NCI-H2029 (cell line): ENCODE data around the gene GATA5.
"Not testable (repeated sequence)": the region's sequence is repeated elsewhere in the genome, so short reads cannot be mapped to it uniquely, and the experiment has no call there.

ENCODE experiments used
- DNase-seq: peaks from one replicate; lab custom pipeline; 2025; lab: John Stamatoyannopoulos, UW

Gene GATA5

GRCh38 chr20:62505337-62506045, 29.7 kb upstream of the GATA5 start:
- DNase-seq, result no peak

- DNase-seq, result no peak
Measured at GRCh38 chr20:62504323-62504722, 28.5 kb upstream of the GATA5 start.

GRCh38 chr20:62503401-62504178, 27.8 kb upstream of the GATA5 start:
- DNase-seq, result no peak

- DNase-seq, result no peak
Measured at GRCh38 chr20:62502496-62503095, 26.8 kb upstream of the GATA5 start.

GRCh38 chr20:62501801-62502495, 26.2 kb upstream of the GATA5 start:
- no peak for DNase-seq

- DNase-seq, result peak; percentile 36
Measured at GRCh38 chr20:62500237-62500864, 24.6 kb upstream of the GATA5 start.

GRCh38 chr20:62499758-62500236, 24.0 kb upstream of the GATA5 start:
- DNase-seq, result no peak

GRCh38 chr20:62498874-62499273, 23.1 kb upstream of the GATA5 start:
- DNase-seq, result no peak

GRCh38 chr20:62496568-62497218, 20.9 kb upstream of the GATA5 start:
- no peak for DNase-seq

GRCh38 chr20:62495749-62496567, 20.2 kb upstream of the GATA5 start:
- no peak for DNase-seq

GRCh38 chr20:62494980-62495748, 19.4 kb upstream of the GATA5 start:
- DNase-seq, result no peak

- DNase-seq, result no peak
Measured at GRCh38 chr20:62494537-62494936, 18.7 kb upstream of the GATA5 start.

GRCh38 chr20:62493886-62494285, 18.1 kb upstream of the GATA5 start:
- DNase-seq, result no peak

GRCh38 chr20:62493253-62493885, 17.6 kb upstream of the GATA5 start:
- DNase-seq, result no peak

- DNase-seq, result no peak
Measured at GRCh38 chr20:62492711-62493110, 16.9 kb upstream of the GATA5 start.

GRCh38 chr20:62490783-62491182, 15.0 kb upstream of the GATA5 start:
- not testable (repeated sequence) for DNase-seq

GRCh38 chr20:62489932-62490263, 14.1 kb upstream of the GATA5 start:
- DNase-seq, result no peak

GRCh38 chr20:62489186-62489931, 13.6 kb upstream of the GATA5 start:
- no peak for DNase-seq

- DNase-seq, result no peak
Measured at GRCh38 chr20:62488470-62488869, 12.7 kb upstream of the GATA5 start.
